HG03045 (cell line): ENCODE measurements around the gene SP140.
"Not testable (repeated sequence)": the region's sequence is repeated elsewhere in the genome, so short reads cannot be mapped to it uniquely, and the experiment has no call there.

ENCODE experiments used
- ATAC-seq: cut with Tn5 transposase; IDR thresholded peaks from one replicate; pipeline ENCODE4 v1.9.1; 2021; ENCODE audit warnings: mild to moderate bottlenecking, moderate library complexity; ENCODE audit not compliant: unreplicated experiment

SP140 gene

DNA sequence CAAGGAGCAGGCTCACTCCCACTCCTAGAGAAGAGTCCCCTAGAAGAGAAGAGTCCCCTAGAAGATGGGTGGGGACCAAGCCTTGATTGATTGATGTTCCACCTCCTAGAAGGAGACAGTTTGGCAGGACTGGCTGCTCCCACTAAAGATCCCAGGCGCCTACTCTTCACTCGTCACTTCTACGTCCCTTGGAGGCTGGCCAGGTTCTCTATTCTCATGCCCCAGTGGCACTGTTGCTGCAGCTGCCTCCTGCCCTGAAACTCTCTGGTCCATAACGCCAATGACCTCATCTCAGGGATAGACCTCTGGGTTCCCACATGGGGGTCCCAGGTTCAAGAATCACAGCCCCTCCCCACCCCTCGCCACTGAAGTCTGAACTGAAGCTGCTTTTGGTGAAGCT, 99.0 kb downstream of the SP140 start:
- ATAC-seq, result no peak

DNA sequence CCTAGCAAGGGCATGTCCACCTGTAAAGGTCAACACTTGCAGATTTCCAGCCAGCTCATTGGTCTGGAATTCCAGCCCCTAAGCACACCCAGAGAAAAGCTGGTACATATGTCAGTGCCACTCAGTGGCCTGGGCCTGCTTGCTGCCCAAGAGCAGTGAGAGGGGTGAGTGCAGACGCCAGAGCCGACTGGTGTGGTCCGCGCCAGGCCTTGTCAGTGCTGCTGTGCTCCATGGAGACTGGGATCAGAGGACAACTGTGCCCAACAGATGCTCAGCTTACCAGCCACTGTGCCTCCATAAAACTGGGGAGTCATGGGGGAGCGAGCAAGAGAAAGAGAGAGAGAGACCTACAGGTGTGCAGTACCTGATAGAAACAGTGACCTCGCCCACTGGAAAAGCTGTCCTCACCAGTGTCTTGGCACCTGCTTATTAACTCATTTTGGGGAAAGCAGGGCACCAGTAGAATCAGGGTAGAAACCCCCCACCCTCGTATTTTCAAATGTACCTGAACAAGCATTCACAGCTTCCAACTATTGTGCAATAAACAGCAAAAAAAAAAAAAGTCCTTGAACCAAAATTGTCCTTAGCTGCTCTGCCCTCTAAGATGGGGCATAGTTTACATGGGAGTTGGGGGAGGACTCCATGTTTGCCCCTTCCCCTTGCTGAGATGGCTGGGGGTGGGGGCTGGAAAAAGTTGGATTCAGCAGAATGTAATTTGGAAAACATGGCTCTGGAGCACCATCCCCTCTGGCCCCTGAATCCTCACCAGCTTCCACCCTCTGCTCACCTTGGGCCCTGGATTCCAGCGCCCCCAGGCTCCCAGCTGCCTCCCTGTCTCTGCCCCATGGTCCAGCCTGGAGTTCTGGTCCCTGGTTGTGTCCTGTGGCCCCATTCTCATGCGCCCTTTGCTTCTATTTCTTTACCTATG, 100.0 kb downstream of the SP140 start:
- ATAC-seq, result no peak

DNA sequence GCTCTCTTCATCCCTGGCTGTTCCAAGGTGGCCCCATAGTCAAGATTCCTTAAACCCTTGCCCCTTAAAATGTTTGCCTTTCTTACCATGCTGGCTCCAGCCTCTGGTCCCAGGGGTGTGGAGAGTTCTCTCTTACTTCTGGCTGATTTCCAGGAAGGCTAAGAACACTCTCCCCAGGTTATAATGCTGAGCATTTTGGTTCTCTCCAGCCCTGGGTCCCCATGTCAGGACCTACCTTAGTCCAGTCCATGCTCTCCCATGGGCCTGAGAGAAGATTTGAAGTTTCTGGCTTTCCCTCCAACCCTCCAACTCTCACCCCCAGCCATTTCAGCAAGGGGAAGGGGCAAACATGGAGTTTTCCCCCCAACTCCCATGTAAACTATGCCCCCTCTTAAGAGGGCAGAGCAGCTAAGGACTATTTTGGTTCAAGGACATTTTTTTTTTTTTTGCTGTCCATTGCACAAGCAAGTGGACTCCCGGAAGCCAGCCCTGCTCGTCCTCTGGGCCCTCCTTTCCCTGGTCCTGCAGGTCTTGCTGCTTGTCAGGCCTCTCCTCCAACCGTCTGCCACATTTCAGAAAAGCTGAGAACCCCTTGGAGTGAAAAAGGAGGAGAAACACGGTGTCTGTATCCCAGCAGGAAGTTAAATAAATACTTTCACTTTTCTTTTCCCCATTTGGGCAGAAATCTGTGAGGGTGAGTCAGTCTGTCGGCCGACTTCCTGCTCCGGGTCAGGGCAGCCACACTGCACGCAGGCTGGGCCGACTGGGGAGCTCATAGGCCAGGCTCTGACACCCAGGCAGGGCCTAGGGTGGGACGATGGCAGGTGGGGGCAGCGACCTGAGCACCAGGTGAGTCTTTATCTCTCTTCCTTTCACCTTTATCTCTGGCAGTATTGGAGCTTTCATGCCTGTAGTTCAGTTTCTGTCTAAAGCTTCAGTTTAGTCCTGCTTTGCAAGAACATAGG, 101.2 kb downstream of the SP140 start, which contains the start of gene SP140L:
Gene SP140L (plus strand): TSS at position 741 of the 965 bp plus-strand sequence. CDS start 77 bp downstream, at position 818.
- peak; percentile 91 for ATAC-seq

DNA sequence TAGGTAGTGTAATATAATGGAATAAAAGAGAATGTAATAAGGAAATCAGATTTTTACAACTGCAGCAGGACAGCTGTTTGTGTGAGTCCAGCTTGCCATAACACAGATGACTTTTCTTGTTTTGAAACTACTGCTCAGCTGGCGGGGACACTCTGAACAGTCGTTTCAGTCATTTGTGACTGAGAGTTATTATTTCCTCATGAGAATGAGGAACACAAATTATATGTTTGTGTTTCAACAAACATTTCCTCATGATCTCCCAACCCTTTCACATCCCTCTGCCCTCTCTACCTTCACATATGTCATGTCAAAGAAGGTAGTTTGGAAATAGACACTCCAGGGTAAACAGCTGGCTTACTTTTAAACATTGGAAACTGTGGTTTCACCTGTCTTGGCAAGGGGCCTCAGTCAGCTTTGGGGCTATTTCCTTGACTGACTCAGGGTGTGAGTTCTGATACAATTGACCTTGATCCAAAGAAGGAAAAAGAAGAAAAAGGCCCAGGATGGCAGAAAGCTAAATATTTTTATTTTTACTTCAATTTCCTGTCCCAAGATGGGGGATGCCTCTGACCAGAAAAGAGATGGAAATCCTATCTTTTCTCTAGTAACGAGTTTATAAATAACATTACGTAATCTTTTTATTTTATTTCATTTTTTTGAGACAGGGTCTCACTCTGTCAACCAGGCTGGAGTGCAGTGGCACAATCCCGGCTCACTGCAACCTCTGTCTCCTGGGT, 102.0 kb downstream of the SP140 start:
- ATAC-seq, result peak; percentile 52

DNA sequence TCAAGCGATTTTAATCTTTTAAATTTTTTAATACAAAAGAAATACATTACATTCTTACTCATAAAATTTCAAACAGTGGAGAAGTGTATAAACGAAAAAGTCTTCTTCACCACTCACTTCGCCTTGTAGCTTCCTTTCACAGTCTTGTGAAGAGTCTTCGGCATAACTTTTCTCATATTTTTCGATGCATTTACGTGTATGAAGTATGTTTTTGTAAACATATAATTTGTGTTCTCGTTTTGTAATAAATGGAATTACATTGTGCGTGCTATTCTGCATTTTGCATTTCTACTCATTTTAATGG, 102.6 kb downstream of the SP140 start:
- no peak for ATAC-seq

DNA sequence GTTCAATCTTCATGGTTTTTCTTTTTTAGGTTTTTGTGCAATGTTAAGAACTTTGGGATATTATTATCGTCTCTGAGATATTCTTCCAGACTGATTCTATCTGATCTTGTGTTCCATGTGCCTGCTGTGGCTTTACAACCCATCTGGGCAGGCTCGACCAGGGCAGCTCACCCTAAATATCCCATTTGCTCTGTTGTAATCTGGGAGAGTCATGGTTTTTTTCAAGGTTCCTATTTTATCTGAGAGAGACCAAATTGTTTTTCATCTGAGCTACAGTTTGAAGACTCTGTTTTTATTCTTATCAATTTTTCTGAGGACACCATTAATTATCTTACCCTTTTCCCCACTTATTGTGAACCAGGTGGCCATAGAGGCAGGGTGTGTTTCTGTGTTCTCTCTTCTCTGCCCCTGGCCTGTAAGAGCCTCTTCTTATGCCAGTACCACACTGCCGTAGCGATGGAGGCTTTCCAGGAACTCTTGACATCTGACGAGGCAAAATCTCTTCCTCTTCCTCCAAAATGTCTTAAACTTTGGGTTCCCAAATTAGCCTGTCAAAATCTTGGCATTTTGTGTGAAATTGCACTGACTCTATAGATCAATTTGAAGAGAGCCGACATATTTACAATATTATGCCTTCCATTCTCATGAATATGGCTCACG, 104.5 kb downstream of the SP140 start:
- no peak for ATAC-seq

DNA sequence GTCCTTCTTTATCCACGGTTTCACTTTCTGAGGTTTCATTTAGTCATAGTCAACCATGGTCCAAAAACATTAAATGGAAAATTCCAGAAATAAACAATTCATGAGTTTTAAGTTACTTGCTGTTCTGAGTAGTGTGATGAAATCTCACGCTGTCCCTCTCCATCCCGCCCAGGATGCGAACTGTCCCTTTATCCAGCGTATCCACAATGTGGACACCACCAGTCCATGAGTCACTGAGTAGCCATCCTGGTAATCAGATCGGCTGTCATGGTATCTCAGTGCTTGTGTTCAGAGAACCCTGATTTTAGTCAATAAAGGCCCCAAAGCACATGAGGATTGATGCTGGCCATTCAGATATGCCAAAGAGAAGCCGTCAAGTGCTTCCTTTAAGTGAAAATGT, 105.2 kb downstream of the SP140 start:
- ATAC-seq, result no peak

DNA sequence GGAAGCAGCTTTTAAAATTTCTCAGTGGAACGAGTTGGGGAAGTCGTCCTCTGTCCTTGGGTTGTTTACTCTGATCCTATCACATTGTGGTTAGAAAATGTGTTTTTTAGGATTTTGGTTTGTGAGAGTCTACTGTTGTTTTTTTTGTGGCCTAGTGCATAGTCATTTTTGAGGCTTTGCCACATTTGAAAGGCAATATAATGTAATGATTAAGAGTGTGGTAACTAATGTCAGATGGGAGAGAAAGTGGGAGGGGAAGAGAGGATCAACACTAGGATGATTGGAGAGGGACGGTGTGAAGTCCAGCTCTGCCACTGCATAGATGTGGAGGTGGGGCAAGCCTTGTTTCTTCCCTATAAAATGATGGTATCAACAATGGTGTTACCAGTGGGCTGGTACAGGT, 109.9 kb downstream of the SP140 start:
- ATAC-seq, result no peak

DNA sequence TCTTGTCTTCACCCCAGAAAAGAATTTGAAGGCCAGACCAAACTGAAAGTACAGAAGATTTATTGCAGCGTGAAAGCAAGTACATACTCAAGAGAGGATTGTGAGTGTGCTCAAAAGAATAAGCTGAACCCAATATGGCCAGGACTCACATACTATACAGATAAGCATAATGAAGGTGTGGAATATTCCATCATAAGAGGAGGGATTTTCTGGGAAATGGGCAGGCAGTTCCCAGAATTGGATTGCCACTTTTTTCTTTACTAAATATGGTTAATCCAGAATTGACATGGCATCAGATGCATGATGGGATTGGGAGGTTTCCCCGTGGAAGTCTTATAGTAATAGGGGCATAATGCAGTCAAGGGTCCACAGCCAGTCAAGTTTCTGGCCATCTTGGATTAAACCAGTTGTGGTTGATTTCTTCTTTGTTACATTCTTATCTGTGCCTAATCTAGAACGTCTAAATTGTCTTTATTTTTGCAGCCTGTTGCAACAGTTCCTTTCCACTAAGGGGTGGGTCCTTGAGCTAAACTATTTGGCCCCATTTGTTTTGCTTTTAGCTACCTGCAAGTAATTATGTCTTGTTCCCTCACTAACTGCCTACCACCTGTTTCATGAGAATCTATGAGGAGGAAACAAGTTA, 110.4 kb downstream of the SP140 start:
- ATAC-seq, result no peak

DNA sequence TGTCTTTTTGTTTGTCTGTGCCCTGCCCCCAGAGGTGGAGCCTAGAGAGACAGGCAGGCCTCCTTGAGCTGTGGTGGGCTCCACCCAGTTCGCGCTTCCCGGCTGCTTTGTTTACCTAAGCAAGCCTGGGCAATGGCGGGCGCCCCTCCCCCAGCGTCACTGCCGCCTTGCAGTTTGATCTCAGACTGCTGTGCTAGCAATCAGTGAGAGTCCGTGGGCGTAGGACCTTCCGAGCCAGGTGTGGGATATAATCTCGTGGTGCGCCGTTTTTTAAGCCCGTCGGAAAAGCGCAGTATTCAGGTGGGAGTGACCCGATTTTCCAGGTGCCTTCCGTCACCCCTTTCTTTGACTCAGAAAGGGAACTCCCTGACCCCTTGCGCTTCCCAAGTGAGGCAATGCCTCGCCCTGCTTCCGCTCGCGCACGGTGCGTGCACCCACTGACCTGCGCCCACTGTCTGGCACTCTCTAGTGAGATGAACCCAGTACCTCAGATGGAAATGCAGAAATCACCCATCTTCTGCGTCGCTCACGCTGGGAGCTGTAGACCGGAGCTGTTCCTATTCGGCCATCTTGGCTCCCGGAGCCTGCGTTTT, 116.5 kb downstream of the SP140 start:
- ATAC-seq, result not testable (repeated sequence)

DNA sequence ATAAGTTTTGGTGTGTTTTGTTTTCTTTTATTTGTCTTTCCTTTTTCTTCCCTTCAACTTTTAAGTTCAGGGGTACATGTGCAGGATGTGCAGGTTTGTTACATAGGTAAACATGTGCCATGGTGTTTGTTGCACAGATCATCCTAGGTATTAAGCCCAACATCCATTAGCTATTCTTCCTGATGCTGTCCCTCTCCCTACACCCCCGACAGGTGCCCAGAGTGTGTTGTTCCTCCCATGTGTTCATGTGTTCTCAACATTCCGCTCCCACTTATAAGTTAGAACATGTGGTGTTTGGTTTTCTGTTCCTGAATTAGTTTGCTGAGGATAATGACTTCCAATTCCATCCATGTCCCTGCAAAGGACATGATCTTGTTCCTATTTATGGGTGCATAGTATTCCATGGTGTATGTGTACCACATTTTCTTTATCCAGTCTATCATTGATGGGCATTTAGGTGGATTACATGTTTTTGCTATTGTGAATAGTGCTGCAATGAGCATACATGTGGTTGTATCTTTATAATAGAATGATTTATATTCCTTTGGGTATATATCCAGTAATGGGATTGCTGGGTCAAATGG, 117.6 kb downstream of the SP140 start:
- not testable (repeated sequence) for ATAC-seq

DNA sequence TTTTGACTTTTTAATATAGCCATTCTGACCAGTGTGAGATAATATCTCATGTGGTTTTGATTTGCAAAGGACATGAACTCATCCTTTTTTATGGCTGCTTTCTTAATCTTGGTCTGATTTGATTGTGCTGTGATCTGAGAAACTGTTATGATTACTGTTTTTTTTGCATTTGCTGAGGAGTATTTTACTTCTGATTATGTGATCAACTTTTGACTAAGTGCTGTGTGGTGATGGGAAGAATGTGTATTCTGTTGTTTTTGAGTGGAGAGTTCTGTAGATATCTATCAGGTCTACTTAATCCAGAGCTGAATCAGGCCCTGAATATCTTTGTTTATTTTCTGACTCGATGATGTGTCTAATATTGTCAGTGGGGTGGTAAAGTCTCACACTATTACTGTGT, 118.2 kb downstream of the SP140 start:
- ATAC-seq, result no peak

DNA sequence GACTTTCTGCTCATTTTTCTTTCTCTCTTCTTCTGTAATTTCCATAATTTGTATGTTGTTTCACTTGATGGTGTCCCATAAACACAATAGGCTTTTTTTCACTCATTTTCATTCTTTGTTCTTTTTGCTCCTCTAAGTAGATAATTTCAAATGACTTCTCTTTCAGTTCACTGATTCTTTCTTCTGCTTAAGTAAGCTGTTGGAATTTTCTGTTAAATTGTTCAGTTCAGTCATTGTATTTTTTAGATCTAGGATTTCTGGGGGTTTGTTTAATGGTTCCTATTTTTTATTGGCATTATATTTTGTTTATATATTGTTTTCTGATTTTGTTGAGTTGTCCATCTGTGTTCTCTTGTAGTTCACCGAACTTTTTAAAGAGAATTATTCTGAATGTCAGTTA, 120.9 kb downstream of the SP140 start:
- ATAC-seq, result no peak

DNA sequence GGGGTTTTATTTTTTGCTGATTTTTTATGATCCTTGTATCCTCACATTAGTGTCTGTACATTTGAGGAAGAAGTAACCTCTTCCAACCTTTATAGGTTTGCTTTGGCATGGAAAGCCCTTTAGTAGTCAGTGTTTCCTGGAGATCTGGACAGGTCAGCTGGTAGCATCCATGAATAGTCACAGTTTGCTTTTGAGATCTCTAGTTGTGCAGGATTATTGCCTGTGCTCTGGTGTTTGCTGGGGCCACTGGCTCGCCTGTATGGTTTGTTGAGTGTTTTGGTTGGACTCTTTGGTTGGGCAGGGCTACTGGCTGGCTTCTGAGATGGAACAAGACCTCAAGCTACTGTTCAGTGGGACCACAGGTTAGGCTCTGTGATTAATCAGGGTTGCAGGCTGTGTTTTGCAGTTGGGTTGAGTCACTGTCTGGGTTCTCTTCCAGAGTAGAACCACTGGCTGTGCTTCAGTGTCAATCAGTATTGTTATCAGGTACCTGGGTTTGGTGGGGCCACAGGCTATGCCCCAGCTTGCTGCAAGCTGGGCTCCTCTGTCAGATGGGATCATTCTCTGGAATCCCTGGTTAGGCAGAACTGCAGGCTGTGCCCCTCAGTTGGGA, 121.5 kb downstream of the SP140 start:
- ATAC-seq, result no peak

DNA sequence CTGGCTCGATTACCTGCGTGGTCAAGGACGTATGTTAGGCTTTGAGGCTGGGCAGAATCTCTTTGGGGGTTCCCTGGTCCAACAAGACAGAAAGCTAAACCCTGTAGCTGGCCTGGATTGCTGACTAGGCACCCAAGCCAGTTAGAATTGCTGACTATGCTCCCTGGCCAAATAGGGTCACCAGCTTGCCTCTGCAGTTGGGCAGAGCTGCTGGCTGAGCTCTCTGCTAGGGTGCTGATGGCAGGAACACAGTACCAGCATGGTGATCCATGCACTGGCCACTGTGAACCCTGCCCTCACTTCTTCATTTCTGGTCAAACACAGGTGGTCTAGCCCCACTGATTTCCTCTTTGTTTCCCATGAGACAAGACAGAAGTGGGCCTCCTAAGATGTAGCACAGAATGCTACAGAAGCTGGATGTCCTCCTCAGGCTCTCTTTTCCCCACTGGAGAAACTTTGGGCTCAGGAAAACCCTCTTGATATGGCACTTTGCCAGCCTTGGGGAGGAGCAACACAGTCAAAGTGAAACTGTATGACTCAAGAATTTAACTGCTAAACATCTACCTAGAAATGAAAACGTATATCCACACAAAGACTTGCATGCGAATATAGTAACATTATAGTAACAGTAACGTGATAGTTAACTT, 122.2 kb downstream of the SP140 start:
- ATAC-seq, result no peak

DNA sequence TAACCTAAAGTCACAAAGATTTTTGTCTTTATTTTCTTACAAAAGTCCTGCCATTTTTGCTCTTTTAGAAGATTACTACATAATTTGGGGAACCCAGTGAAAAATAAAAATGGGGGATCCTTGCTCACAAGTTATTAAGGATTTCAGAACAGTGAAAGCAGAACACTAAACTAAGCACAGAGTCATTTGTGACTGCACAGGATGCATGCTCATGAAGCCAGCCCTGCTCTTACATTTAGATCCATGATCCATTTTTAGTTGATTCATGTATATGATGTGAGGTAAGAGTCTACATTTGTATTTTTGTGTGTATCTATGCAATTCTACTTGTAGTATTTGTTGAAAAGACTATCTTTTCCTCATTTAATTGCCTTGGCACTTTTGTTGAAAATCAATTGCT, 123.3 kb downstream of the SP140 start:
- ATAC-seq, result no peak

DNA sequence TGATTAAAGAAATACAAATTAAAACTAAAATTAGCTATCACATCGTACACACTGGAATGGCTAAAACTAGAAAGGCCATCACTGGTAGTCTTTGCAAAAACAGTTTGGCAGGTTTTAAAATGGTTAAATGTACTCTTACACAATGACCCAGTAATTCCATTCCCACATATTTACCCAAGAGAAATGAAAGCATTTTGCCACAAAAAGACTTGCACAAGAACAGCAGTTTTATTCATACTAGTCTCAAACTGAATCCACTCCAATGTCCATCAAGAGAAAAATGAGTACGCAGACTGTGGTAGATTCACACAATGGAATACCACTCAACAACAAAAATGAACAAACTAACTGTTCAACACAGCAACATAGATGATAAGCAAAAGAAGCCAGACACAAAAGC, 130.5 kb downstream of the SP140 start:
- ATAC-seq, result no peak

DNA sequence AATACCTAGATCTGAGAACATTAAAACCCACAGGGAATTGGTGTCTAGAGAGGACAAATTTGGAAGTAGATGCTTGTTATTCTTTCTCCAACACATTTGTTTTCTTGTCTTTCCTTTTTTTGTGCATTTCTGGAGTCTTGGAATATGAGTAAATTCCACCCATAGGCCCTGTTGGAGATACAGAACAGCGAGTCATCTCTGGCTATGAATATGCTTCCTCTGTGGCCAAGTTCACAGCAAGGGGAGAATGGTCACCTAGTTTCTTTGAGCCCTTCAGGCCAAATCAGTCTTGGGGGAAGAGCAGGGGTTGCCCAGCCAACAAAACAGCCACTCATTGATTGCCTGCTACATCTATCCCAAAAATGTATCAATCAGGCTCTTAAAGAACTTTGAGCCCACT, 132.8 kb downstream of the SP140 start:
- ATAC-seq, result no peak
